ENCODE measurements around the gene TRIM67.
"Not testable (repeated sequence)": the region's sequence is repeated elsewhere in the genome, so short reads cannot be mapped to it uniquely, and the experiment has no call there.

Gene TRIM67

DNA sequence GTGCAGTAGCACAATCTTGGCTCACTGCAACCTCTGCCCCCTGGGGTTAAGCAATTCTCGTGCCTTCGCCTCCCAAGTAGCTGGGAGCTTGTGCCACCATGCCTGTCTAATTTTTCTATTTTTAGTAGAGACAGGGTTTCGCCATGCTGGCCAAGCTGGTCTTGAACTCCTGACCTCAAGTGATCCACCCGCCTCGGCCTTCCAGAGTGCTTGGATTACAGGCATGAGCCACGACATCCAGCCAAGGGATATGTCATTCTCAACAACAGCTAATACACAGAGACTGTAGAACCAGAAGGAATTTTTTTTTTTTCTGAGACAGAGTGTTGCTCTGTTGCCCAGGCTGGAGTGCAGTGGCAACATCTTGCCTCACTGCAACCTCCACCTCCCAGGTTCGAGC lies 3.7 kb upstream of the TRIM67 start:
- not testable (repeated sequence) for DNase-seq (ENCODE audit: low spot score)

DNA sequence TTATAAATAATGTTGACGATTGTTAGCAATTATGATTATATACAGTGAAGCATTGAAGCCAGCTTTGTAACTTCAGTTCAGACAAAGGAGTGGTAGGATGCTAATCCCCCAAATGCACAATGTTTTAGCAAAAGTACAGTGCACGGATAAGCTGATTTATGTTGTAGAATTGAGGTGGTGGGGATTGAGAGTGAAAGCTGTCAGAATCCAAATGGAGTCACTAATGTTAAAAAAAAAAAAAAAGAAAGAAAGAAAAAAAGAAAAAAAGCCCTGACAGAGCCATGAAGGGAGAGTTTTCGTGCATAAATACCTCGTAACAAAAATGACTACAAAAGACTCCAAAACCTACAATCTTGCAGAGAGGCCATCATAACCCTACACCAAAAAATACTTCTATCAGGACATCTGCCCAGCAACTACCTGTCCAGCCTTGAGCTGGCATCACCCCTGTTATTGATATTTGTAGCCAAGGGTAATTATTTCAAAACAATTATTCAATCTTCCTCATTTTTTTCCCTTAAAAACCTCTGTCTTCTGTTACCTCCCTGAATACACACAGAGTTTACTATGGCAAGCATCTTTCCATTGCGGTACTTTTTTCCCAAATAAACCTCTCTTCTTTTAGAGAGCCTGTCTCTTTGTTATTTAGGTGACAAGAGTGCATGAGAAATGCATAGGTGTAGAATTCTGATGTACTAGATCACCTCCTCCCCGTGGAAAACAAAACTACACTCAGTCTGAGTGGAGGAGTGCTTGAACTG lies 2.5 kb upstream of the TRIM67 start:
- DNase-seq (ENCODE audit: low spot score), result no peak

DNA sequence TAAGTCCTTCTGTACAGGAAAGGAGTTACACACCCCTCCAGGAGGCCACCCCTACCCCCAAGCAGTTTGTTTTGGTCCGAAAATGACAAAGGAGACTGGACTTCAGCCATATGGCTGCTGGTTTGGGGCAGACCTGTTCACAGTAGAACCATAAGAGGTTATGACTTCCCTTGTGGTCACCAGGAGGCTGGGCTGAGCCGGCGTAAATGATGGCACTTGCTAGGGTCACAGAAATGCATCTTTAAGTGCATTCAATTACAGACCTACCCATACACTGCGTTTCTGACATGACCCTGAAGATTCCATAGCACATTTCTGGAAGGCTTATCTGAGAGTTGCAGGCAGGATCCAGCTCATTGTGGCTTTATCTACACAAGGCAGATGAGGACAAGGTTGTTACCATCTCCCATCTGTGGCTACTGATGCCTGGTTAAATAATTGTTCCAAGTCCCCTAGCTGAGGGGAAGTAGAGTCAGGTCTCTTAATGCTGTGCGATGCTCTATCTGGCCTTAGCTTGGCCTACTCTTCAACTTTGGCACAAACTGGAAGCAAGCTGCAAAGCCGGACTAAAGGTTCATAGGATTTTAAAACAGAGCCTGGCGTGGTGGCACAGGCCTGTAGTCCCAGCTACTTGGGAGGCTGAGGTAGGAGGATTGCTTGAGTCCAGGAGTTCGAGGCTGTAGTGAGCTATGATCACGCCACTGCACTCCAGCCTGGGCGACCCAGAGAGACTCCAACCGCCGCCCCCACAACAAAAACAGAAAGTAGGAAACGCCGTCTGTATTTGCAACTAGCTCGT lies 1.7 kb upstream of the TRIM67 start:
- no peak for DNase-seq (ENCODE audit: low spot score)

- DNase-seq (ENCODE audit: low spot score), result no peak
These were observed 777 bp upstream of the TRIM67 start for GRCh38 chr1:231160895-231161666.

- DNase-seq (ENCODE audit: low spot score), result peak; percentile 85
These were observed 575 bp downstream of the TRIM67 start for GRCh38 chr1:231162297-231162969.

GRCh38 chr1:231162970-231163829 lies 1.3 kb downstream of the TRIM67 start:
- DNase-seq (ENCODE audit: low spot score), result no peak

- DNase-seq (ENCODE audit: low spot score), result no peak
These were observed 2.1 kb downstream of the TRIM67 start for GRCh38 chr1:231163830-231164427.

- no peak for DNase-seq (ENCODE audit: low spot score)
These were observed 3.5 kb downstream of the TRIM67 start for GRCh38 chr1:231165371-231165770.

DNA sequence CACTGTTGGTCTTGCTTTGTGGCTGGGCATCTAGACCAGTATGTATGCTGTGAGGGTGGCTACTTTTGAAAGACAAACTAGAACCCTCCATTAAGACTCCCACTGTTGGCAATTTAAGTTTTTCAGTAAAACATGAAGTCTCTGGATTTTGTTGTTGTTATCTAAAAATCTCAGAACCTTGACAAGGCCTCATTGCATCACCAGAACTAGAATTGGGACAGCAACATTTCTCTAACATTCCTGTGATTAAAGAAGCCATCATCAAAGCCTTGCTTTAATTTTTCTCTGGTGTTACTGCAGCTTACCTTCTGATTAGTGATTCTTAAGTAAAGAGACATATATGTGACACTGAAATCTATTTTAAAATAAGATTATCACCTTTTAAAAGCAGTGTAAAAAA lies 4.5 kb downstream of the TRIM67 start:
- no peak for DNase-seq (ENCODE audit: low spot score)

GRCh38 chr1:231170875-231171274 lies 9.0 kb downstream of the TRIM67 start:
- DNase-seq (ENCODE audit: low spot score), result peak; percentile 78

GRCh38 chr1:231171623-231172197 lies 9.9 kb downstream of the TRIM67 start:
- no peak for DNase-seq (ENCODE audit: low spot score)

- DNase-seq (ENCODE audit: low spot score), result no peak
These were observed 10.6 kb downstream of the TRIM67 start for GRCh38 chr1:231172411-231172810.

GRCh38 chr1:231176421-231176820 lies 14.6 kb downstream of the TRIM67 start:
- no peak for DNase-seq (ENCODE audit: low spot score)

DNA sequence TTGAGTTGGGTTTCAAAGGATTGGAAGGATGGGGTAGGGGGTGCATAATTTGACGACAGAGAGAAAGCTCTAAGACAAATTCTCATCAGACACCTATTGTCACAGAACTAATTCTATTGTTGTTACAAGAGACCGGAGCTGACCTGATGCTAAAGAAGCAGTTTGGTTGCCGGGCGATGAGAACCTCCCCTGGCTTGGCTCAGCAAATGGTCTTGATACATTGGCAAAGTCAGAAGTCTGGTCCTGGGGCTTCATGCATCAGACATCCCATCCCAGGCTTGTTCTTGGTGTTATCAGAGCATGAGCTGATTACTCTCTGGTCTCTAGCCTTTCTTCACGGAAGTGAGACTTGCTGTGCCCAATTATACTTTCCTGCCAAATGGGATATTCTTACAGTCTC lies 15.4 kb downstream of the TRIM67 start:
- no peak for DNase-seq (ENCODE audit: low spot score)

DNA sequence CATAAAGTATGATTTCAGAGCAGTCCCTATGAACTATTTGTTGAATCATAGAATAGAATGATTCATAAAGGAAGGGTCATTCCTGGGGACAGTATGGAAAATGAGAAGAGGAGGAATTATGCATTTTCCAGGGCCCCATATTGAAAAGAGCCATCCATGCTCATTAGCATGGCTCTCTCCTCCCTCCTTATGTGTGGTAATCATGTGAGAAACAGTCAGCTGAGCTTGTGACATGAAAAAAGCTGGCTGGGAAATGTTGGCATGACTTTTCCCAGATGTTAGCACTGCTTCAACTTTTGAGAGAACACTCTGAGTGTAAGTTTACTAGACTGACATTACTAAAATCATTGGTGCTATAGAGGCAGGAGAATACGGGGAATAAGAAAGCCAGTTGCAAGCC lies 16.1 kb downstream of the TRIM67 start:
- DNase-seq (ENCODE audit: low spot score), result no peak

- DNase-seq (ENCODE audit: low spot score), result no peak
These were observed 17.1 kb downstream of the TRIM67 start for GRCh38 chr1:231178970-231179369.

- DNase-seq (ENCODE audit: low spot score), result no peak
These were observed 18.2 kb downstream of the TRIM67 start for GRCh38 chr1:231180034-231180433.

DNA sequence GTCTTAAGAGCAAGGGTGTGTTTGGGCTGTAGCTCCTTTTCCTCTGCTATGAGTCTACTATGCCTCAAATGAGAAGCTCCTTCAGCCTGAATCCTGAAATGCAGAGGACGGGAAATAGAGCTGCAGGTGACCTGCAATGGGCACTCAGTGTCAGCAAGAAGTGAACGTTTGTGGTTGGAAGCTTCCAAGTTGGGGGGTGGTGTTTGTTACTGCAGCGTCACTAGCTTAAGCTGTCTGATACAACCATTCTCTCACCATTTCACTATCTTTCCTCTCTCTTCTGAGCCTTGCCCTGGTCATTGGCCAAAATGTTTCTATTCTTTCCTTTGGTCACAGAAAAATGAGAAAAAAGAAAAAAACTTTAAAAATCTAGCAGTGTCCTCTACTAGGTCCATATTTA lies 19.4 kb downstream of the TRIM67 start:
- no peak for DNase-seq (ENCODE audit: low spot score)

DNA sequence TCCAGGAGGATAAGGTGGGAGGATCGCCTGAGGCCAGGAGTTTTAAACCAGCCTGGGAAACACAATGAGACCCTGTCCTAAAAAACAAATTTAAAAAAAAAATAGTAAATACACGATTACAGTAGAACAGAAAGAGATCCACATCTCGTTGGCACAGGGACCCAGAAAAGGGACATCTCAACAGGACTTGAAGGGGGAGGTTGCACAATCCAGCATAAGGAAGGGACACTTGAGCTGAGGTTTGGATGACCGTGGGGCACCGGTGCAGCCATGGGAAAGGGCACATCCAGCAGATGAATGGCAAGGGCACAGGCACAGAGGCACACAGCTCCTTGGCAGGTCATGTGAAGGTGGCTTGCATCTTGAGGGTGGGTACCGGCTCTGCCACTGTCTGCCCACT lies 20.5 kb downstream of the TRIM67 start:
- no peak for DNase-seq (ENCODE audit: low spot score)

Measured in HuH-7 (cell line).